ENCODE data around the gene HMGN2.

The HMGN2 gene

DNA sequence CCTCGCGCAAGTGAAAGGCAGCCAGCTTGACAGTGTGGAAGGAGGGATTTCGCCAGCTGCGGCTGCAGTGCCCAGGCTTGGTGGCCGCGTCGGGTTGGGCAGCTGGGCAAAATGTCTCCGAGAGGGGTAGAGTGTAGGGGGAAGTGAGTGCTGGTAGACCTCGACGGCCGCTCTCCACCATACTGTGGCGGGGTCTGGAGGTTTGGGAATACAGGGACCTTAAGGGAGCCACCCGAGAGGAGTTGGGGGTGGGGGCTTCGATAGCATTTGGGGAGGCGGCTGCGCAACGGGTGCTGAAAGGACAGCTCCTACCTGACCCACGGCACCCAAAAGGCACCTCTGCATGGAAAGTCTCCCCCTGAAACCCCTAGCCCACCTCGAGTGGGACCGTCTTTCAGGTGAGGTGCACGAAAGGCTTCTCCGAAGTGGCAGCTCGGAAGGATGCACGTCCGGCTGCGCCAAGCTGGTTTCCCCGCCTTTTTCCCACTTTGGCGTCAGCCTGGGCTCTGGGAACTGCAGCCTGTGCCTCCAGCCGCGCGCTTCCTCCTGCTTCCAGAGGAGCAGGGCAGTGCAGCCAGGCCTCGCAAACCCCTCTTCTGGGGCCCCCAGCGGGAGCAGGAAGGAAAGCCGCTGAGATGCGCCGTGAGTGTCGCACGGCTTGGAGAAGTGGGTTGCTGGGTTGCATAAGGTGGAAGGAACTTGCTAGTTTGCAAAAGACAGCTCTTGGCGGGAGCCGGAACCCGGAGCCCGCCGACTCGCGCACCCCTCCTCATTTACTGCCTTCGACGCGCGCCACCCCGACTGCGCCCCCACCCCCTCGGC is 531 bp upstream of the HMGN2 start:
- Histone ChIP-seq H3F3A (ENCODE audit: insufficient read depth) (peaks cover 47% of the 10 kb centered on the region), H3K4me2 (ENCODE audit: low read depth, low read length, poor library complexity, severe bottlenecking) (peak overlapping the region; percentile 77), H3K9ac (ENCODE audit: low read length) (peak overlapping the region; percentile 86), H3K36me3 (ENCODE audit: low read length) (peaks cover 28% of the 10 kb centered on the region), H3K27ac (ENCODE audit: low read depth, low read length) (peak overlapping the region; percentile 97), H4K20me1 (ENCODE audit: low read depth, low read length) (peaks cover 25% of the 10 kb centered on the region), H3K9me2 (replicated peaks; ENCODE audit: insufficient read depth, low read length) (no peaks in the 10 kb centered on the region), H3K79me2 (ENCODE audit: insufficient read depth, low read length) (peaks cover 18% of the 10 kb centered on the region), H3K9me3 (ENCODE audit: insufficient read depth, low read length) (no peaks in the 10 kb centered on the region), H3K27me3 (ENCODE audit: low read length) (no peaks in the 10 kb centered on the region), H3K4me3 (ENCODE audit: insufficient read depth, low read length, poor library complexity, severe bottlenecking) (peak overlapping the region; percentile 90), H2AFZ (ENCODE audit: low read depth, low read length, severe bottlenecking) (no peak overlapping the region)
- TF ChIP-seq, protein P1, sequence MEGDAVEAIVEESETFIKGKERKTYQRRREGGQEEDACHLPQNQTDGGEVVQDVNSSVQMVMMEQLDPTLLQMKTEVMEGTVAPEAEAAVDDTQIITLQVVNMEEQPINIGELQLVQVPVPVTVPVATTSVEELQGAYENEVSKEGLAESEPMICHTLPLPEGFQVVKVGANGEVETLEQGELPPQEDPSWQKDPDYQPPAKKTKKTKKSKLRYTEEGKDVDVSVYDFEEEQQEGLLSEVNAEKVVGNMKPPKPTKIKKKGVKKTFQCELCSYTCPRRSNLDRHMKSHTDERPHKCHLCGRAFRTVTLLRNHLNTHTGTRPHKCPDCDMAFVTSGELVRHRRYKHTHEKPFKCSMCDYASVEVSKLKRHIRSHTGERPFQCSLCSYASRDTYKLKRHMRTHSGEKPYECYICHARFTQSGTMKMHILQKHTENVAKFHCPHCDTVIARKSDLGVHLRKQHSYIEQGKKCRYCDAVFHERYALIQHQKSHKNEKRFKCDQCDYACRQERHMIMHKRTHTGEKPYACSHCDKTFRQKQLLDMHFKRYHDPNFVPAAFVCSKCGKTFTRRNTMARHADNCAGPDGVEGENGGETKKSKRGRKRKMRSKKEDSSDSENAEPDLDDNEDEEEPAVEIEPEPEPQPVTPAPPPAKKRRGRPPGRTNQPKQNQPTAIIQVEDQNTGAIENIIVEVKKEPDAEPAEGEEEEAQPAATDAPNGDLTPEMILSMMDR (IDR thresholded peaks at IDR 0.05; ENCODE audit: insufficient read depth, low read length, poor library complexity, severe bottlenecking) = no peak
- TF ChIP-seq EZH2phosphoT487 (conservative IDR thresholded peaks at IDR 0.05; ENCODE audit: low read length) = no peak

DNA sequence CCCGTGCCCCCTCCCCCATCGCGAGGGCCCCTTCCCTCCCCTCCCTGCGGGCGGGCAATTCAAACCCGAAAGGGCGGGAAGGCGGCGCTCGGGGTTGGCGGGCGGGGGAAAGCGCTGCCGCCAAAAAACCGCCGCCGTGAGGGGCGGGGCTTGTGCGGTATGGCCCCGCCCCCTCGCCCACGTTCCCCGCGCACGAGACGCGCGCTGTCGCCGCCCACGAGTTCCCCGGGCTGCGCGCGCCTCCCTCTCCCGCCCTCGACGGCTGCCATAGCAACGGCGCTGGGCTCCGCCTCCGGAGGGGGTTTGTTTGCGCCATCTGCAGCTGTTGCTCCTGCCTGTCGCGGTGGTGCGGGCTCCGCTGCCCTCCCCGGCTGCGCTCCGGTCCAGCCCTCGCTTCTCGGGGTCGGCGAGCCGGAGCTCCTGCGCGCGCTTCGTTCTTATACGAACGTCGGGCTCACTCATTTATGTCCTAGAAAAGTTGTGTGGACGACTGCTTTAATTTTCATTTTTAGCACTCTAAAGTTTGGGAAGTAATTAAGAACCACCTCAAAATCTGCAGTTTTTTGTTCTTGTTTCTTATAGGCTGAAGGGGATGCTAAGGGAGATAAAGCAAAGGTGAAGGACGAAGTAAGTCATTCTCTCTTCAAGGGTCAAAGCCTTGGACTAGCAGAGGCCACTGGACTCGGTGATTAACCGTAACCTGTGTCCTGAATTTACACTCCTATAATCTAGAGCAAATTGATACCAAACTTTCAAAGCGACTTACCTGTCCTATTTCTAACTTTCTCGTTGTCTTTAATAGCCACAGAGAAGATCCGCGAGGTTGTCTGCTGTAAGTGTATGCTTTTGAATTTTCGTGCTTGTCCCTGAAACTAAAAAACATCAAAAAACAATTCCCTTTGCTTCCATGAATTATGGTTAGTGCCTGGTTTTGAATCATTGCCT is 933 bp downstream of the HMGN2 start:
- peak overlapping the region; percentile 86 for H3K9ac ChIP-seq (ENCODE audit: low read length)
- peaks cover 18% of the 10 kb centered on the region for H3K79me2 ChIP-seq (ENCODE audit: insufficient read depth, low read length)
- peak overlapping the region; percentile 90 for H3K4me3 ChIP-seq (ENCODE audit: insufficient read depth, low read length, poor library complexity, severe bottlenecking)
- H4K20me1 ChIP-seq (ENCODE audit: low read depth, low read length) = peaks cover 25% of the 10 kb centered on the region
- no peaks in the 10 kb centered on the region for H3K27me3 ChIP-seq (ENCODE audit: low read length)
- no peaks in the 10 kb centered on the region for H3K9me3 ChIP-seq (ENCODE audit: insufficient read depth, low read length)
- peaks cover 62% of the 10 kb centered on the region for H3F3A ChIP-seq (ENCODE audit: insufficient read depth)
- H3K36me3 ChIP-seq (ENCODE audit: low read length) = peaks cover 35% of the 10 kb centered on the region
- H2AFZ ChIP-seq (ENCODE audit: low read depth, low read length, severe bottlenecking) = no peak overlapping the region
- H3K4me2 ChIP-seq (ENCODE audit: low read depth, low read length, poor library complexity, severe bottlenecking) = peak overlapping the region; percentile 80
- no peaks in the 10 kb centered on the region for H3K9me2 ChIP-seq (replicated peaks; ENCODE audit: insufficient read depth, low read length)
- TF ChIP-seq, protein P1 (IDR thresholded peaks at IDR 0.05; ENCODE audit: insufficient read depth, low read length, poor library complexity, severe bottlenecking) = no peak
- no peak for TF ChIP-seq EZH2phosphoT487 (conservative IDR thresholded peaks at IDR 0.05; ENCODE audit: low read length)
- H3K27ac ChIP-seq (ENCODE audit: low read depth, low read length) = peak overlapping the region; percentile 97

DNA sequence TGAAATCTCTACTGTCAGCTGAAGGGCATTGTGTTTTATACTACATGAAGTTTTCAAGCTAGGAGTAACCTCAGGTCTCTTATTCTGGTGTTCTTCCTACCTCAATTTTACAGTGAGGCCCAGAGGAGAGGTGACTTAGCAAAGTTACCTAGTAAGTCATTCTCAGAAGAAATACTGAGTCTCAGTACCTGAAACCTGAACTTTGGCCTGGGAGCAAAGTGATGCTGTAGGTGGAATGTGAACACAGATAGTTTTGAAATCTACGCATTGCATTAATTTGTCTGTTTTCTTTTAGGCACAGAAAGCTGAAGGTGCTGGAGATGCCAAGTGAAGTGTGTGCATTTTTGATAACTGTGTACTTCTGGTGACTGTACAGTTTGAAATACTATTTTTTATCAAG is 2.6 kb downstream of the HMGN2 start:
- no peaks in the 10 kb centered on the region for H3K27me3 ChIP-seq (ENCODE audit: low read length)
- TF ChIP-seq, protein P1 (IDR thresholded peaks at IDR 0.05; ENCODE audit: insufficient read depth, low read length, poor library complexity, severe bottlenecking) = no peak
- TF ChIP-seq EZH2phosphoT487 (conservative IDR thresholded peaks at IDR 0.05; ENCODE audit: low read length) = no peak
- no peak overlapping the region for H3K4me3 ChIP-seq (ENCODE audit: insufficient read depth, low read length, poor library complexity, severe bottlenecking)
- no peak overlapping the region for H3K9ac ChIP-seq (ENCODE audit: low read length)
- peaks cover 25% of the 10 kb centered on the region for H4K20me1 ChIP-seq (ENCODE audit: low read depth, low read length)
- H3K27ac ChIP-seq (ENCODE audit: low read depth, low read length) = no peak overlapping the region
- H3K79me2 ChIP-seq (ENCODE audit: insufficient read depth, low read length) = peaks cover 18% of the 10 kb centered on the region
- H3K36me3 ChIP-seq (ENCODE audit: low read length) = peaks cover 38% of the 10 kb centered on the region
- no peak overlapping the region for H2AFZ ChIP-seq (ENCODE audit: low read depth, low read length, severe bottlenecking)
- no peak overlapping the region for H3K4me2 ChIP-seq (ENCODE audit: low read depth, low read length, poor library complexity, severe bottlenecking)
- no peaks in the 10 kb centered on the region for H3K9me3 ChIP-seq (ENCODE audit: insufficient read depth, low read length)
- H3F3A ChIP-seq (ENCODE audit: insufficient read depth) = peaks cover 70% of the 10 kb centered on the region
- no peaks in the 10 kb centered on the region for H3K9me2 ChIP-seq (replicated peaks; ENCODE audit: insufficient read depth, low read length)

Data from SU-DHL-6 (cell line).